ENCODE data around the gene OPN3. TPM values are rescaled to one million over a fixed set of nuclear protein-coding genes. Genes with fewer than 3 reads are reported as not detected.

The OPN3 gene
- total and polyA plus RNA-seq, 2 of the 4 experiments (the other 2 are of a cell fraction) = 16.4 to 21.9 TPM

GRCh38 chr1:241598249-241598648 lies 41.9 kb downstream of the OPN3 start:
- TF ChIP-seq CEBPB (IDR thresholded peaks at IDR 0.05; ENCODE audit: low read depth, low read length) (no peak), POLR2A (IDR thresholded peaks at IDR 0.05; ENCODE audit: low read depth, low read length) (no peak), CTCF (conservative IDR thresholded peaks at IDR 0.05; ENCODE audit: low read depth, low read length) (no peak), FOS (IDR thresholded peaks at IDR 0.05; ENCODE audit: low read depth, low read length) (no peak), MAFK (IDR thresholded peaks at IDR 0.05; ENCODE audit: low read depth, low read length) (no peak), SMC3 (IDR thresholded peaks at IDR 0.05; ENCODE audit: low read depth, low read length) (no peak), NFE2L2 (IDR thresholded peaks at IDR 0.05; ENCODE audit: low read depth, low read length) (no peak), MAZ (IDR thresholded peaks at IDR 0.05; ENCODE audit: borderline replicate concordance, low read depth, low read length) (no peak), BHLHE40 (IDR thresholded peaks at IDR 0.05; ENCODE audit: low read depth, low read length) (no peak), CHD1 (IDR thresholded peaks at IDR 0.05; ENCODE audit: low read depth, low read length) (no peak), RAD21 (IDR thresholded peaks at IDR 0.05; ENCODE audit: low read length) (no peak), RFX5 (IDR thresholded peaks at IDR 0.05; ENCODE audit: low read depth, low read length) (no peak), MXI1 (IDR thresholded peaks at IDR 0.05; ENCODE audit: borderline replicate concordance, low read depth, low read length) (no peak), USF2 (IDR thresholded peaks at IDR 0.05; ENCODE audit: low read depth, low read length) (no peak), ELK1 (IDR thresholded peaks at IDR 0.05; ENCODE audit: borderline replicate concordance, low read depth, low read length) (no peak), RCOR1 (IDR thresholded peaks at IDR 0.05; ENCODE audit: insufficient replicate concordance, low read length) (no peak)
- Histone ChIP-seq H2BK120ac (ENCODE audit: low read depth, low read length) (no peak overlapping the region), H4K20me1 (ENCODE audit: insufficient read depth, low read length) (no peaks in the 10 kb centered on the region), H3K4ac (ENCODE audit: low read depth, low read length) (no peak overlapping the region), H3K56ac (ENCODE audit: extremely low read depth, insufficient read depth, low read length) (no peak overlapping the region), H3K23ac (ENCODE audit: low read depth, low read length) (no peak overlapping the region), H4K8ac (ENCODE audit: low read depth in 2 of 2, low read length in 2 of 2) (no peak overlapping the region), H2AK5ac (ENCODE audit: low read depth, low read length) (no peak overlapping the region), H3K4me3 (ENCODE audit: insufficient read depth, low read depth, low read length) (no peak overlapping the region), H3K9me3 (ENCODE audit: control insufficient read depth, insufficient read depth, low read length) (no peaks in the 10 kb centered on the region), H3K27me3 (ENCODE audit: control insufficient read depth, insufficient read depth, low read length) (no peaks in the 10 kb centered on the region), H3K79me1 (ENCODE audit: low read depth in 1 of 2, low read length in 2 of 2) (0 out of 4 replicates have a peak, but pooled peaks cover 0 to 3% of the 10 kb centered on the region in 2 experiments), H4K5ac (ENCODE audit: low read depth, low read length) (no peak overlapping the region), H4K91ac (ENCODE audit: insufficient read depth, low read depth, low read length) (no peak overlapping the region), H3K14ac (replicated peaks; ENCODE audit: low read depth, low read length) (no peak overlapping the region), H2AK9ac (replicated peaks; ENCODE audit: low read depth, low read length, poor library complexity) (no peak overlapping the region), H3K4me2 (ENCODE audit: low read depth, low read length) (no peak overlapping the region), H2AFZ (replicated peaks; ENCODE audit: low read length, poor library complexity) (no peak overlapping the region), H2BK20ac (ENCODE audit: low read depth, low read length) (no peak overlapping the region), H3K9me1 (ENCODE audit: insufficient read depth, low read length) (peaks cover 4% of the 10 kb centered on the region), H2BK5ac (ENCODE audit: low read depth, low read length, poor library complexity, severe bottlenecking) (no peak overlapping the region), H3K9ac (ENCODE audit: low read depth, low read length) (no peak overlapping the region), H3K27ac (ENCODE audit: insufficient read depth, low read length) (no peak overlapping the region), H3K36me3 (ENCODE audit: control insufficient read depth, insufficient read depth, low read length) (peaks cover 3% of the 10 kb centered on the region), H3K18ac (ENCODE audit: low read depth, low read length) (no peak overlapping the region), H2BK15ac (ENCODE audit: low read depth, low read length) (no peak overlapping the region), H3K4me1 (ENCODE audit: control insufficient read depth, insufficient read depth, low read length) (peaks cover 3% of the 10 kb centered on the region; the same call in 1 of the 2 replicates)
- dilution Hi-C loops (cut with HindIII; ENCODE audit: low sequenced_read_pairs, unreplicated experiment) = no loop called here
- in situ Hi-C loops (cut with MboI; ENCODE audit: low sequenced_read_pairs) = no loop called here
- ATAC-seq (ENCODE audit: low read depth) (no peak), DNase-seq (no peak)
- intact Hi-C loops (cut with micrococcal nuclease) = no loop called here
- ChIA-PET CTCF (no interaction called here), POLR2A (ENCODE audit: unreplicated experiment) (no interaction called here)
- no TSS peak for BruUV-seq (replicated peaks)
- no CpG with 5 or more reads among the region's 3 CpGs for WGBS, 2 experiments (ENCODE audit: extremely low coverage in 2 of 2, insufficient read length in 1 of 2)

All from IMR-90 (cell line).